BE2C (cell line): ENCODE results near the gene NACAD.

ENCODE experiments used
- DNase-seq: peaks from one replicate; pipeline ENCODE4 v3.0.0-alpha.2; 2020
- H3K27me3 ChIP-seq: fragments of 250-450 bp; sonication (Bioruptor Pico); 2 replicates; pipeline ENCODE4 v1.5.1; 2020; ENCODE audit warnings: mild to moderate bottlenecking
- H3K36me3 ChIP-seq: fragments of 250-450 bp; sonication (Bioruptor Pico); 2 replicates; pipeline ENCODE4 v1.5.1; 2020; ENCODE audit warnings: mild to moderate bottlenecking
- H3K4me1 ChIP-seq: fragments of 250-450 bp; sonication (Bioruptor Pico); 2 replicates; pipeline ENCODE4 v1.5.1; 2020
- H3K4me3 ChIP-seq: 2 replicates; pipeline ENCODE4 v1.5.1; 2011; ENCODE audit warnings: low read depth, low read length
- H3K9me3 ChIP-seq: fragments of 250-450 bp; sonication (Bioruptor Pico); 2 replicates; pipeline ENCODE4 v1.5.1; 2020
- TF ChIP-seq, protein P1 (sequence below): IDR thresholded peaks from 2 replicates; pipeline ENCODE4 v1.5.1; 2012; ENCODE audit warnings: mild to moderate bottlenecking, low read depth, low read length

The NACAD gene

DNA sequence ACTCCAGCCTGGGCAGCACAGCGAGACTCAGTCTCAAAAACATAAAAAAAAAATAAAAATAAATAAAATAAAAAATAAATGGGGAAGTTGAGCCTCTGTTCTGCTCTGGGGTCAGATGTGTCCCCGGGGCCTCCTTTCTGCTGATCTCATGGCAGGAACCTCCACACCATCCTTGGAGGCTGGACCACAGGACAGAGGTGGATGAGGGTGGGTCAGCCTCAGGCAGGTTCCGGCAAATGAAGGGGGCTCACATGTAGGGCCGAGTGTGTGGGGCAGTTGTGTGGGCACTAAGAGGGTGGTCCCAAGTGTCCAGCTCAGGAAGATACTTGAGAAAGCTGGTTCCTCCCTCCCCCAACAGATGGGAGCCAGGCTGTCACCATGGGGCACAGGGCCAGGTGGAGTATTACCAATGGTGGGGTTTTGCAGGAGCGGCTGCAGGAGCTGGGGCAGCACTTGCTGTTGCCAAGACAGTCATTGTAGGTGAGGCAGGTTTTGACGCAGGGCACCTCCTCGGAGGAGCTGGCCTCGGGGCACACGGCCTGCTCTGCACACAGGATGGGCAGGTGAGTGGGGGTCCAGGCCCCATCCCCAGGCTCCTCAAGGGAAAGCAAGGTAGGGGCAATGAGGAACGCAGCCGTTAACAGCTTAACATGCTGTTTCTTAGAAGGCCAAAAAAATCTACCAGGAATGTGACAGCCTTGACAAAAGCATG lies 36.6 kb upstream of the NACAD start:
- no peak for DNase-seq
- H3K27me3 ChIP-seq = no peaks in the 10 kb centered on the region
- TF ChIP-seq, protein P1, sequence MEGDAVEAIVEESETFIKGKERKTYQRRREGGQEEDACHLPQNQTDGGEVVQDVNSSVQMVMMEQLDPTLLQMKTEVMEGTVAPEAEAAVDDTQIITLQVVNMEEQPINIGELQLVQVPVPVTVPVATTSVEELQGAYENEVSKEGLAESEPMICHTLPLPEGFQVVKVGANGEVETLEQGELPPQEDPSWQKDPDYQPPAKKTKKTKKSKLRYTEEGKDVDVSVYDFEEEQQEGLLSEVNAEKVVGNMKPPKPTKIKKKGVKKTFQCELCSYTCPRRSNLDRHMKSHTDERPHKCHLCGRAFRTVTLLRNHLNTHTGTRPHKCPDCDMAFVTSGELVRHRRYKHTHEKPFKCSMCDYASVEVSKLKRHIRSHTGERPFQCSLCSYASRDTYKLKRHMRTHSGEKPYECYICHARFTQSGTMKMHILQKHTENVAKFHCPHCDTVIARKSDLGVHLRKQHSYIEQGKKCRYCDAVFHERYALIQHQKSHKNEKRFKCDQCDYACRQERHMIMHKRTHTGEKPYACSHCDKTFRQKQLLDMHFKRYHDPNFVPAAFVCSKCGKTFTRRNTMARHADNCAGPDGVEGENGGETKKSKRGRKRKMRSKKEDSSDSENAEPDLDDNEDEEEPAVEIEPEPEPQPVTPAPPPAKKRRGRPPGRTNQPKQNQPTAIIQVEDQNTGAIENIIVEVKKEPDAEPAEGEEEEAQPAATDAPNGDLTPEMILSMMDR = no peak
- no peak overlapping the region for H3K4me3 ChIP-seq
- H3K36me3 ChIP-seq = no peaks in the 10 kb centered on the region
- no peaks in the 10 kb centered on the region for H3K9me3 ChIP-seq
- no peaks in the 10 kb centered on the region for H3K4me1 ChIP-seq

DNA sequence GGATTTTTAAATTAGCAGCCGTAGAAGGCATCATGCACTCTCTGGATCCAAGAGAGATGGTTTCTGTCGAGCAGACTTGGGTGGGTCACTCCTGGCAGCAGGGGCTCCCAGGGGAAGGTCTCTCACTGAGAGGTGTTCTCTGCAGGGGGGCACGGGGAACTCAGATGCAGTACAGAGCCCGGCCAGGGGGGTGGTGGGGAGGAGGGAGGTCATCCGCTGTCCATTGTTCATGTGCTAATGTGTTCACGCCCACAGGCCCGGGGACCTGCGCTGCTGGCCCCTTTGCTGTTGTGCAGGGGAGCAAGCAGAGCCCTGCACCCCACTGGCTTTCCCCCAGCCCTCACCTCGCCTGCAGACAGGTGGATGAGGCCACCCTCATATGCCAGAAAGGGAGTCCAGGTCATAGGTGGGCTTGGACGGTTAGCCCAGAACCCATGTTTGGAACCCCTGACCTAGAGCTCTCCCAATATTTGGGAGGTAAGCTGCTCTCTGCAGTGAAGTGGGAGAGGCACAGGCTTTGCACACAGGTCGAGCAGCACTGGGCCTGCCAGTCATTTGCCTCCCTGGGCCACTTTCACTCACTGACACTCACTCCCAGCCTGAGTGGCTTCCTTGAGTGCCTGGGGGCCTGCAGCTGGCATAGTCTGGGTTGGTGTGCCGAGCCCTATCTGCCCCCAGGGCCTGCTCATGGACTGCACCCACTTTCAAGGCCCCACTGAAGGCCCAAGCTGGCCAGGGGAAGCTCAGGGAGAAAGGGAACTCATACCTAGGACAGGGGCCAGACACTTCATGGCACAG lies 35.3 kb upstream of the NACAD start:
- Histone ChIP-seq H3K4me3 (no peak overlapping the region), H3K4me1 (no peaks in the 10 kb centered on the region), H3K36me3 (no peaks in the 10 kb centered on the region), H3K9me3 (no peaks in the 10 kb centered on the region), H3K27me3 (no peaks in the 10 kb centered on the region)
- no peak for DNase-seq
- TF ChIP-seq, protein P1 = no peak

DNA sequence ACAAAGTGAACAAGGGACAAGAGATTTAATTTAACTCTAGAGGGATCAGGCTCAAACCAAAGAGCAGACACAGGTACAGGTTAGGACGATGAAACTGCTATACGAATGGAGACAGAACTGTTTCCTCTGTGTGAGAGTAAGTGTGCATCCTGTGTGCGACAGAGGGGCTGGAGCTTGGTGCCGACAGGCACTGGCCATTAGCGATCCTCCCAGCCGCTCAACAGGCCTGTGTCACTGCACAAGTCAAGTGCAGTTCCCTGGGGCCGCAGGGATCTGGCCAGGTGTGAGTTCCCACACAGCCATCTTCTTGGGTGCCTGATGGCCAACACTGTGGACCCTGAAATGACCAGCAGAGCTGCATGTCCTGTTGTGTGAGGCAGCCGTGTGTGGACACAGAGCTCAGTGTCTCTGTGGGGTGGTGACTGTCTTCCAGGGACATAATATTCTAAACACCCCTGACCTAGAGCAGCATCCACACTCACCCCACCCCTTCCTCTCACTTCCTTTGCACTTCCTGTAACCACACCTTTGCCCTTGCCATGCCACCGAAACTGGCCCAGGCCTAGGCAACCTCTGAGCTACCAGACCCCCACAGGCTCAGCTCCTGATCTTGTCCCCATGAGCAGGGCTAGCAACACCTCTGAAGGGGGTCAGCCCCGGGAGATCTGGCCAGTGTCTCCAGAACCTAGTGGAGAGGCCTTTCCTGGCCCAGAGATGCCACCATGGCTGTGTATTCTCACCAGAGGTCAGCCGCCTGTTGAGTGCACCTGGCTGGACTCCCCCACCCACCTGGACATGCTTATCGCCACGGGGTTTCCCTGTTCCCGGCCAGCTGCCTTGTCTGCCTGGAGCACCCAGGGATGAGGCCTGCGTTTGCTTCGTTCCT lies 34.4 kb upstream of the NACAD start:
- no peak for DNase-seq
- Histone ChIP-seq H3K4me1 (no peaks in the 10 kb centered on the region), H3K36me3 (no peaks in the 10 kb centered on the region), H3K4me3 (no peak overlapping the region), H3K9me3 (no peaks in the 10 kb centered on the region), H3K27me3 (no peaks in the 10 kb centered on the region)
- TF ChIP-seq, protein P1 = no peak

DNA sequence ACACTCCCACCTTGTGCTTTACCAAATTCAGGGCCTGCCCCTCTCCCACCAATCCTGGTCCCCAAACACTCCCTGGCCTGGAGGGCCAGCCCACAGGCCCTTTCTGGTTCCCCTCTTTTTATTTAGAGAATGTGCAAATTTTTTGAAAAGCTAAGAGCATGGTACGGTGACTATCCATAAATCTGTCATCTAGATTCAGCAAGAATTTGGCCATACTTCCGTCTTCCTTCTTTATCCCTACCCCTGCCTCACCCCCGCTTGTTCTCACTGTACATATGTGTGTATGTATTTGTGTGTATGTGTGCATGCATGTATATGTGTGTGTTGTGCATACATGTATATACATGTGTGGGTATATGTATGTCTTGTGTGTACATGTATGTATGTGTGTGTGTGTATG lies 30.8 kb upstream of the NACAD start:
- Histone ChIP-seq H3K4me1 (no peaks in the 10 kb centered on the region), H3K9me3 (no peaks in the 10 kb centered on the region), H3K4me3 (no peak overlapping the region), H3K36me3 (no peaks in the 10 kb centered on the region), H3K27me3 (no peaks in the 10 kb centered on the region)
- DNase-seq = no peak
- TF ChIP-seq, protein P1 = no peak

DNA sequence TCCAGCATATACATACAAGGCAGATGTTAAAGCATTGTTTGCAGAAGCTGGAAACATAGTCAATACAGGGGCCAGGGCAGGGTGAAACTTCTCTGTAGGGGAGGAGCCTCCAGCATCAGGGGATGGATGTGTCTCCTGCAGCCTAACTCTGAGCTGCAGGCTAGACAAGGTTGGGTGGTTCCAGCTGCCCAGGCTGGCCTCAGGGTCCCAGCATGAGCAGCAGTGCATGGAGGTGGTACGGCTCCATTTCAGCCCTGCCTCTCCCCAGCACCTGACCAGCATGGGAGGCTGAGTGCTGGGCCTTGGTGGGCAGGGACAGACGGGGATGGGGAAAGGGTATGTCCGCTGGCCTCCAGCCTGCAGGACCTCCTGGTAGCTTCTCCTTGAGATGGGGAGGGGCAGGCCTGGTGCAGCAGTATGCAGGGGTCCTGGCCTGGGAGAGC lies 30.1 kb upstream of the NACAD start:
- Histone ChIP-seq H3K9me3 (no peaks in the 10 kb centered on the region), H3K4me3 (no peak overlapping the region), H3K4me1 (no peaks in the 10 kb centered on the region), H3K27me3 (no peaks in the 10 kb centered on the region), H3K36me3 (no peaks in the 10 kb centered on the region)
- no peak for DNase-seq
- TF ChIP-seq, protein P1 = no peak
